Epithelial cell of proximal tubule (primary cell): ENCODE data around the gene ETV3. TPM values are rescaled to one million over a fixed set of nuclear protein-coding genes. Genes with fewer than 3 reads are reported as not detected.
"Not testable (repeated sequence)": the region's sequence is repeated elsewhere in the genome, so short reads cannot be mapped to it uniquely, and the experiment has no call there.

Experiments used
- DNase-seq: peaks from one replicate; pipeline ENCODE4 v3.0.0-alpha.2; 2011; ENCODE audit warnings: low read depth
- H3K4me3 ChIP-seq: 2 replicates; pipeline ENCODE4 v1.5.1; 2011; ENCODE audit warnings: low read depth, mild to moderate bottlenecking, low read length
- CTCF ChIP-seq: conservative IDR thresholded peaks from 2 replicates; pipeline ENCODE4 v1.5.1; 2012; ENCODE audit warnings: low read depth, mild to moderate bottlenecking, low read length
- total RNA-seq: library from RNA; depleted of rRNA; stranded (reverse); fragments of >200 nt; gene quantifications from 2 replicates; pipeline ENCODE4 v1.2.3, GENCODE V29; 2015

The ETV3 gene
- total RNA-seq, 1 donor from 2014 or later: 6.9 TPM

- no peak overlapping the region for H3K4me3 ChIP-seq
- DNase-seq: no peak
- TF ChIP-seq CTCF: no peak
Observed at GRCh38 chr1:157101149-157101548, 37.0 kb downstream of the ETV3 start.

- H3K4me3 ChIP-seq: no peak within 1 kb of the TSS
- DNase-seq: no peak
- no peak for TF ChIP-seq CTCF
Observed at GRCh38 chr1:157099633-157100009, 38.6 kb downstream of the ETV3 start, which contains the start of gene ETV3L. Gene ETV3L, minus strand, starts transcription at chr1:157099808. Its CDS starts 285 bp downstream, at chr1:157099523.

GRCh38 chr1:157098987-157099632 lies 39.1 kb downstream of the ETV3 start:
- H3K4me3 ChIP-seq, DNase-seq: not testable (repeated sequence)

GRCh38 chr1:157098519-157098918 lies 39.7 kb downstream of the ETV3 start:
- no peak overlapping the region for H3K4me3 ChIP-seq
- no peak for TF ChIP-seq CTCF
- no peak for DNase-seq

- TF ChIP-seq CTCF: no peak
- no peak overlapping the region for H3K4me3 ChIP-seq
- DNase-seq: no peak
Observed at GRCh38 chr1:157097692-157098091, 40.5 kb downstream of the ETV3 start.

GRCh38 chr1:157096881-157097280 lies 41.3 kb downstream of the ETV3 start:
- no peak overlapping the region for H3K4me3 ChIP-seq
- no peak for DNase-seq
- TF ChIP-seq CTCF: no peak

GRCh38 chr1:157095551-157095950 lies 42.6 kb downstream of the ETV3 start:
- H3K4me3 ChIP-seq: no peak overlapping the region
- no peak for TF ChIP-seq CTCF
- no peak for DNase-seq
